GM12878 (cell line): Measurements from ENCODE around the gene CDH2. TPM values are rescaled to one million over a fixed set of nuclear protein-coding genes. Genes with fewer than 3 reads are reported as not detected.

ENCODE experiments used
- ATAC-seq: fragments of 200-7000 bp; cut with Tn5 transposase; 3 replicates; pipeline ENCODE4 v1.9.1; 2020; ENCODE audit warnings: mild to moderate bottlenecking, moderate library complexity
- BruUV-seq: library from RNA; stranded (reverse); fragments of 400-500 nt; replicated peaks from 2 replicates; lab custom pipeline; 2021; lab: Mats Ljungman, UMichigan
- CTCF ChIA-PET: fragments of 300-600 bp; sonication (Branson Sonifier 250); formaldehyde crosslinking; extraction: SDS; loops from one replicate; lab custom pipeline; 2021; ENCODE audit warnings: inconsistent platforms; lab: Yijun Ruan, JAX
- POLR2A ChIA-PET: fragments of 350-600 bp; formaldehyde crosslinking; extraction: SDS; loops from one replicate; lab custom pipeline; 2021; ENCODE audit warnings: inconsistent platforms; lab: Charles Lee
- RAD21 ChIA-PET: fragments of 300-600 bp; sonication (Branson Sonifier 250); formaldehyde crosslinking; loops from one replicate; lab custom pipeline; 2023; ENCODE audit warnings: antibody characterized with exemption; ENCODE audit not compliant: unreplicated experiment; lab: Charles Lee
- SMC1A ChIA-PET: fragments of 300-600 bp; sonication (Branson Sonifier 250); formaldehyde crosslinking; loops from one replicate; lab custom pipeline; 2023; ENCODE audit not compliant: unreplicated experiment, uncharacterized antibody; lab: Charles Lee
- DNase-seq: peaks from one replicate; pipeline ENCODE4 v3.0.0-alpha.2; 2011; ENCODE audit warnings: low read depth, low spot score
- FAIRE-seq: peaks from 3 replicates; lab custom pipeline; 2011; peaks lifted over from hg19 to GRCh38; lab: Jason Lieb, UNC
- H2AFZ ChIP-seq: 2 replicates; pipeline ENCODE4 v1.6.0; 2011; ENCODE audit warnings: low read depth, low read length, control low read depth; ENCODE audit not compliant: control insufficient read depth
- H3K27ac ChIP-seq: 2 replicates; pipeline ENCODE4 v1.5.1; 2011; ENCODE audit warnings: control low read depth; ENCODE audit not compliant: control insufficient read depth, insufficient read depth
- H3K27me3 ChIP-seq, 2 experiments: replicated peaks in 1 of 2; 2 replicates each; pipeline versions ENCODE4 v1.6.0 to v1.6.1; 2011; ENCODE audit warnings: low read length in 1 of 2; ENCODE audit not compliant: control insufficient read depth in 2 of 2, insufficient read depth in 2 of 2
- H3K36me3 ChIP-seq, 2 experiments: 2 replicates each; pipeline ENCODE4 v1.5.1; 2011; ENCODE audit warnings: low read length in 1 of 2; ENCODE audit not compliant: control insufficient read depth in 2 of 2, insufficient read depth in 2 of 2
- H3K4me1 ChIP-seq: 2 replicates; pipeline ENCODE4 v1.6.1; 2011; ENCODE audit warnings: mild to moderate bottlenecking, low read length, moderate library complexity, mixed read lengths; ENCODE audit not compliant: control insufficient read depth, insufficient read depth
- H3K4me2 ChIP-seq: 2 replicates; pipeline ENCODE4 v1.6.0; 2011; ENCODE audit warnings: control low read depth; ENCODE audit not compliant: control insufficient read depth, insufficient read depth
- H3K4me3 ChIP-seq: fragments of 200-600 bp; sonication (generic); 2 replicates; pipeline ENCODE4 v1.5.1; 2016
- H3K79me2 ChIP-seq: 2 replicates; pipeline ENCODE4 v1.6.0; 2011; ENCODE audit warnings: low read length; ENCODE audit not compliant: control insufficient read depth, insufficient read depth
- H3K9ac ChIP-seq: 2 replicates; pipeline ENCODE4 v1.8.0; 2011; ENCODE audit warnings: low read length, control low read depth, mixed read lengths; ENCODE audit not compliant: control insufficient read depth, insufficient read depth
- H3K9me3 ChIP-seq: replicated peaks from 3 replicates; pipeline ENCODE4 v1.5.1; 2011; ENCODE audit warnings: mild to moderate bottlenecking, low read length; ENCODE audit not compliant: control insufficient read depth, insufficient read depth
- H4K20me1 ChIP-seq: 2 replicates; pipeline ENCODE4 v1.6.0; 2011; ENCODE audit not compliant: control insufficient read depth, insufficient read depth
- DPF2 ChIP-seq: fragments of 450-650 bp; IDR thresholded peaks from 2 replicates; pipeline ENCODE4 v1.6.1; 2017; ENCODE audit warnings: mild to moderate bottlenecking
- MEF2B ChIP-seq: fragments of 450-650 bp; IDR thresholded peaks from 2 replicates; pipeline ENCODE4 v1.6.1; 2018; ENCODE audit warnings: mild to moderate bottlenecking, moderate library complexity; ENCODE audit not compliant: partially characterized antibody, poor library complexity, severe bottlenecking
- MTA2 ChIP-seq: fragments of 450-650 bp; IDR thresholded peaks from 2 replicates; pipeline ENCODE4 v1.6.1; 2016; ENCODE audit warnings: low read depth, mild to moderate bottlenecking, moderate library complexity
- MYC ChIP-seq: IDR thresholded peaks from 2 replicates; pipeline ENCODE4 v1.6.1; 2011; ENCODE audit warnings: mild to moderate bottlenecking, low read length, moderate library complexity, inconsistent platforms; ENCODE audit not compliant: insufficient read depth, insufficient replicate concordance, insufficient read length, severe bottlenecking
- NFYB ChIP-seq: IDR thresholded peaks from 2 replicates; pipeline ENCODE4 v1.6.1; 2011; ENCODE audit warnings: low read depth, mild to moderate bottlenecking, low read length, improper control_type of control experiment, moderate library complexity; ENCODE audit not compliant: insufficient read depth
- SMARCA5 ChIP-seq: fragments of 450-650 bp; IDR thresholded peaks from 2 replicates; pipeline ENCODE4 v1.6.1; 2017; ENCODE audit warnings: mild to moderate bottlenecking
- SPI1 ChIP-seq: IDR thresholded peaks from 2 replicates; pipeline ENCODE4 v1.6.1; 2011; ENCODE audit warnings: low read depth, mild to moderate bottlenecking, low read length, moderate library complexity, borderline replicate concordance; ENCODE audit not compliant: insufficient read depth
- SUPT20H ChIP-seq: IDR thresholded peaks from 2 replicates; pipeline ENCODE4 v1.6.1; 2011; ENCODE audit warnings: low read depth, mild to moderate bottlenecking, low read length, moderate library complexity, borderline replicate concordance; ENCODE audit not compliant: control insufficient read depth
- ZNF217 ChIP-seq: fragments of 450-650 bp; IDR thresholded peaks from 2 replicates; pipeline ENCODE4 v1.6.1; 2017; ENCODE audit warnings: antibody characterized with exemption, mild to moderate bottlenecking
- WGBS: methylation state at CpG from one replicate; pipeline ENCODE4 v1.1.6; 2016; ENCODE audit warnings: low lambda C conversion rate; ENCODE audit not compliant: insufficient replicate concordance, insufficient coverage; ENCODE audit errors: missing lambda C conversion rate; 5-methylcytosine and 5-hydroxymethylcytosine counted together
- in situ Hi-C: fragments of 300-500 bp; cut with MboI; formaldehyde crosslinking; loops from 9 replicates; pipeline ENCODE4 v1.14.3; 2018; ENCODE audit warnings: mixed read lengths
- intact Hi-C: fragments of 100-400 bp; cut with micrococcal nuclease; formaldehyde crosslinking; loops from one replicate; pipeline ENCODE4 v1.14.2; 2022; ENCODE audit not compliant: unreplicated experiment
- polyA plus RNA-seq, 11 experiments: library from polyadenylated mRNA; depleted of rRNA in 4 of 11; unstranded in 6 of 11; stranded (reverse) in 5 of 11; fragments of >200 nt; fragmentation: Nextera tagmentation in 4 of 11; fragmentation: Illumina TruSeq in 1 of 11; extraction: Ambion mirVana in 4 of 11; extraction: Trizol in 1 of 11; gene quantifications; 1 replicate in 1 of 11; 2 replicates in 10 of 11; pipeline versions ENCODE4 v1.2.1 to v1.2.3, GENCODE V29; 2011 to 2016; ENCODE audit warnings: inconsistent platforms in 2 of 11, missing spikeins in 2 of 11, low read depth in 1 of 11
- total RNA-seq, 4 experiments: library from RNA; depleted of rRNA in 3 of 4; stranded (reverse); fragments of >200 nt in 3 of 4; fragmentation: Illumina TruSeq in 1 of 4; extraction: Trizol in 1 of 4; gene quantifications; 2 replicates each; pipeline versions ENCODE4 v1.2.1 to v1.2.3, GENCODE V29; 2013 to 2021
- TF ChIP-seq, protein P1 (sequence below): fragments of 450-650 bp; formaldehyde crosslinking; IDR thresholded peaks from 2 replicates; pipeline ENCODE4 v1.4.0; 2020; ENCODE audit warnings: mild to moderate bottlenecking, moderate library complexity
- TF ChIP-seq, protein P2 (sequence below): fragments of 450-650 bp; IDR thresholded peaks from 2 replicates; pipeline ENCODE4 v1.6.1; 2017; ENCODE audit warnings: low read depth, mild to moderate bottlenecking, moderate library complexity
- TF ChIP-seq, protein P3 (sequence below): fragments of 150-350 bp; IDR thresholded peaks from 2 replicates; pipeline ENCODE4 v1.6.1; 2016; ENCODE audit warnings: low read depth, low read length

Gene CDH2
- total and polyA plus RNA-seq, 10 of the 15 experiments (the other 5 are each of a cell fraction or from before 2014, with no cell fraction given), result 0.01 to 0.25 (median 0.06) TPM; not detected in 4

DNA sequence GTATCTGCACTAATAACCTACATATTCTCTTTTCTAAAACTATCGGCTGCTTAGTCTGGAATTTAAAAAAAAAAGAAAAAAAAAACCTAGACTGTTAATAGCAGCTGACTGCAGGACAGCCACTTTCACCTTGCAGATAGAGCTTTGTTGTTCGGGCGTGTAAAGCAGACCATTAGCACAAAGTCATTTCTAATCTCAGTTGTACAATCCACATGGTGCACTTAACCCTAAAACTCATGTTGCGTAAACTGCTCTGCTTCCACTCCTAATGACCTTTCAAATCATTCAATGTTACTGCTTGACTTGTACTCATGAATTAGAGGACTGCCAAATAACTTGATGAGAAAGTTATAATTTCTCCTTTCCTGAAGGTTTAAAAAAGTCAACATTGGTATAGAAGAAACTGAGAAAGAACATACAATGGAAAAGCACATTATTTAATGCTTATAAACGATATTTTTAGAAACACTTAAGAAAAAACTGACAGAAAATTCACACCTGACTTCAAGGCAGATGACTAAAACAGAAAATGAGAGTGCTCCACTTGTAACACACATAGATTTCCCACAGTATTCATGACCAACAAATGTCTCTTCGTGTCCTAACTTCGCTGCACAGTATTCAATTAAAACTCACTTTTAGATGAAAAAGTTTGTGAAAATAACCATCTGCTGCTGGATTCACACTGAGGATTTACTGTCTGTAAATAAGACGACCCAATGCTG, 2.6 kb downstream of the CDH2 start:
- peaks cover 0 to 2% of the 10 kb centered on the region in 2 experiments; a peak in 2 of 4 replicates for H3K27me3 ChIP-seq
- no peaks in the 10 kb centered on the region for H4K20me1 ChIP-seq
- in situ Hi-C loops (no loop called here), intact Hi-C loops (no loop called here)
- POLR2A ChIA-PET, result no interaction called here
- peaks cover 3% of the 10 kb centered on the region; the same call in 2 of the 3 replicates for H3K9me3 ChIP-seq
- H3K4me2 ChIP-seq, result no peak overlapping the region
- no peak overlapping the region for H2AFZ ChIP-seq
- CTCF ChIA-PET, result no interaction called here
- no peak overlapping the region for H3K9ac ChIP-seq
- no peak overlapping the region for H3K27ac ChIP-seq
- H3K4me1 ChIP-seq, result no peaks in the 10 kb centered on the region
- no peak for DNase-seq
- H3K4me3 ChIP-seq, result no peak overlapping the region
- peak; percentile 34 for TF ChIP-seq MEF2B
- no peak for TF ChIP-seq MYC
- TF ChIP-seq MTA2, result peak; percentile 33; the same call in 1 of the 2 replicates
- TF ChIP-seq ZNF217, result 0 out of 2 replicates have a peak, but pooled peaks have one; percentile 29
- TF ChIP-seq DPF2, result 0 out of 2 replicates have a peak, but pooled peaks have one; percentile 22
- TF ChIP-seq, protein P1, sequence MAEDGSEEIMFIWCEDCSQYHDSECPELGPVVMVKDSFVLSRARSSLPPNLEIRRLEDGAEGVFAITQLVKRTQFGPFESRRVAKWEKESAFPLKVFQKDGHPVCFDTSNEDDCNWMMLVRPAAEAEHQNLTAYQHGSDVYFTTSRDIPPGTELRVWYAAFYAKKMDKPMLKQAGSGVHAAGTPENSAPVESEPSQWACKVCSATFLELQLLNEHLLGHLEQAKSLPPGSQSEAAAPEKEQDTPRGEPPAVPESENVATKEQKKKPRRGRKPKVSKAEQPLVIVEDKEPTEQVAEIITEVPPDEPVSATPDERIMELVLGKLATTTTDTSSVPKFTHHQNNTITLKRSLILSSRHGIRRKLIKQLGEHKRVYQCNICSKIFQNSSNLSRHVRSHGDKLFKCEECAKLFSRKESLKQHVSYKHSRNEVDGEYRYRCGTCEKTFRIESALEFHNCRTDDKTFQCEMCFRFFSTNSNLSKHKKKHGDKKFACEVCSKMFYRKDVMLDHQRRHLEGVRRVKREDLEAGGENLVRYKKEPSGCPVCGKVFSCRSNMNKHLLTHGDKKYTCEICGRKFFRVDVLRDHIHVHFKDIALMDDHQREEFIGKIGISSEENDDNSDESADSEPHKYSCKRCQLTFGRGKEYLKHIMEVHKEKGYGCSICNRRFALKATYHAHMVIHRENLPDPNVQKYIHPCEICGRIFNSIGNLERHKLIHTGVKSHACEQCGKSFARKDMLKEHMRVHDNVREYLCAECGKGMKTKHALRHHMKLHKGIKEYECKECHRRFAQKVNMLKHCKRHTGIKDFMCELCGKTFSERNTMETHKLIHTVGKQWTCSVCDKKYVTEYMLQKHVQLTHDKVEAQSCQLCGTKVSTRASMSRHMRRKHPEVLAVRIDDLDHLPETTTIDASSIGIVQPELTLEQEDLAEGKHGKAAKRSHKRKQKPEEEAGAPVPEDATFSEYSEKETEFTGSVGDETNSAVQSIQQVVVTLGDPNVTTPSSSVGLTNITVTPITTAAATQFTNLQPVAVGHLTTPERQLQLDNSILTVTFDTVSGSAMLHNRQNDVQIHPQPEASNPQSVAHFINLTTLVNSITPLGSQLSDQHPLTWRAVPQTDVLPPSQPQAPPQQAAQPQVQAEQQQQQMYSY, result no peak
- no peak for TF ChIP-seq NFYB
- no peak for TF ChIP-seq SPI1
- TF ChIP-seq, protein P2, sequence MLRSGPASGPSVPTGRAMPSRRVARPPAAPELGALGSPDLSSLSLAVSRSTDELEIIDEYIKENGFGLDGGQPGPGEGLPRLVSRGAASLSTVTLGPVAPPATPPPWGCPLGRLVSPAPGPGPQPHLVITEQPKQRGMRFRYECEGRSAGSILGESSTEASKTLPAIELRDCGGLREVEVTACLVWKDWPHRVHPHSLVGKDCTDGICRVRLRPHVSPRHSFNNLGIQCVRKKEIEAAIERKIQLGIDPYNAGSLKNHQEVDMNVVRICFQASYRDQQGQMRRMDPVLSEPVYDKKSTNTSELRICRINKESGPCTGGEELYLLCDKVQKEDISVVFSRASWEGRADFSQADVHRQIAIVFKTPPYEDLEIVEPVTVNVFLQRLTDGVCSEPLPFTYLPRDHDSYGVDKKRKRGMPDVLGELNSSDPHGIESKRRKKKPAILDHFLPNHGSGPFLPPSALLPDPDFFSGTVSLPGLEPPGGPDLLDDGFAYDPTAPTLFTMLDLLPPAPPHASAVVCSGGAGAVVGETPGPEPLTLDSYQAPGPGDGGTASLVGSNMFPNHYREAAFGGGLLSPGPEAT, result peak; percentile 28; the same call in 1 of the 2 replicates
- no peak for TF ChIP-seq SUPT20H
- TF ChIP-seq SMARCA5, result no peak
- TF ChIP-seq, protein P3, sequence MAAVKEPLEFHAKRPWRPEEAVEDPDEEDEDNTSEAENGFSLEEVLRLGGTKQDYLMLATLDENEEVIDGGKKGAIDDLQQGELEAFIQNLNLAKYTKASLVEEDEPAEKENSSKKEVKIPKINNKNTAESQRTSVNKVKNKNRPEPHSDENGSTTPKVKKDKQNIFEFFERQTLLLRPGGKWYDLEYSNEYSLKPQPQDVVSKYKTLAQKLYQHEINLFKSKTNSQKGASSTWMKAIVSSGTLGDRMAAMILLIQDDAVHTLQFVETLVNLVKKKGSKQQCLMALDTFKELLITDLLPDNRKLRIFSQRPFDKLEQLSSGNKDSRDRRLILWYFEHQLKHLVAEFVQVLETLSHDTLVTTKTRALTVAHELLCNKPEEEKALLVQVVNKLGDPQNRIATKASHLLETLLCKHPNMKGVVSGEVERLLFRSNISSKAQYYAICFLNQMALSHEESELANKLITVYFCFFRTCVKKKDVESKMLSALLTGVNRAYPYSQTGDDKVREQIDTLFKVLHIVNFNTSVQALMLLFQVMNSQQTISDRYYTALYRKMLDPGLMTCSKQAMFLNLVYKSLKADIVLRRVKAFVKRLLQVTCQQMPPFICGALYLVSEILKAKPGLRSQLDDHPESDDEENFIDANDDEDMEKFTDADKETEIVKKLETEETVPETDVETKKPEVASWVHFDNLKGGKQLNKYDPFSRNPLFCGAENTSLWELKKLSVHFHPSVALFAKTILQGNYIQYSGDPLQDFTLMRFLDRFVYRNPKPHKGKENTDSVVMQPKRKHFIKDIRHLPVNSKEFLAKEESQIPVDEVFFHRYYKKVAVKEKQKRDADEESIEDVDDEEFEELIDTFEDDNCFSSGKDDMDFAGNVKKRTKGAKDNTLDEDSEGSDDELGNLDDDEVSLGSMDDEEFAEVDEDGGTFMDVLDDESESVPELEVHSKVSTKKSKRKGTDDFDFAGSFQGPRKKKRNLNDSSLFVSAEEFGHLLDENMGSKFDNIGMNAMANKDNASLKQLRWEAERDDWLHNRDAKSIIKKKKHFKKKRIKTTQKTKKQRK, result no peak
- WGBS, result 51% methylated on average over 8 of the region's 8 CpGs
- no TSS peak for BruUV-seq
- SMC1A ChIA-PET, result no interaction called here
- FAIRE-seq, result no peak
- RAD21 ChIA-PET, result no interaction called here
- H3K36me3 ChIP-seq, result no peaks in the 10 kb centered on the region
- ATAC-seq, result peak; percentile 36; the same call in 1 of the 3 replicates
- no peaks in the 10 kb centered on the region for H3K79me2 ChIP-seq
